PC-9 (cell line): ENCODE data around the gene RETN. TPM values are rescaled to one million over a fixed set of nuclear protein-coding genes. Genes with fewer than 3 reads are reported as not detected.

Source experiments
- BruUV-seq: library from RNA; stranded (reverse); fragments of 400-500 nt; replicated peaks from 2 replicates; lab custom pipeline; 2021; lab: Mats Ljungman, UMichigan
- CTCF ChIA-PET: fragments of 300-600 bp; sonication (Branson Sonifier 250); formaldehyde crosslinking; loops from one replicate; lab custom pipeline; 2022; ENCODE audit warnings: antibody characterized with exemption; lab: Charles Lee
- POLR2A ChIA-PET: fragments of 300-600 bp; sonication (Branson Sonifier 250); formaldehyde crosslinking; loops from one replicate; lab custom pipeline; 2022; ENCODE audit warnings: antibody characterized with exemption; ENCODE audit not compliant: unreplicated experiment; lab: Charles Lee
- DNase-seq, 2 experiments: peaks; one replicate each; pipeline versions ENCODE4 v3.0.0 to v3.0.0-alpha.2; 2015 to 2022; ENCODE audit warnings: mixed read lengths in 1 of 2
- H2AFZ ChIP-seq: fragments of 200-600 bp; sonication (generic); 2 replicates; pipeline ENCODE4 v1.8.1; 2017; ENCODE audit warnings: antibody characterized with exemption
- H3F3A ChIP-seq: fragments of 200-600 bp; sonication (generic); 2 replicates; pipeline ENCODE4 v1.8.1; 2017; ENCODE audit warnings: antibody characterized with exemption, mild to moderate bottlenecking, low read depth; ENCODE audit not compliant: insufficient read depth
- H3K27ac ChIP-seq: fragments of 200-600 bp; sonication (generic); 2 replicates; pipeline ENCODE4 v1.6.1; 2016; ENCODE audit warnings: mixed run types
- H3K27me3 ChIP-seq: fragments of 200-600 bp; sonication (generic); 2 replicates; pipeline ENCODE4 v1.6.1; 2016; ENCODE audit warnings: low read depth, mixed run types; ENCODE audit not compliant: insufficient read depth
- H3K36me3 ChIP-seq: fragments of 200-600 bp; sonication (generic); 2 replicates; pipeline ENCODE4 v1.6.1; 2016; ENCODE audit warnings: low read depth, mixed run types
- H3K4me1 ChIP-seq: fragments of 200-600 bp; sonication (generic); replicated peaks from 2 replicates; pipeline ENCODE4 v1.6.1; 2016; ENCODE audit warnings: mixed run types; ENCODE audit not compliant: insufficient read depth
- H3K4me2 ChIP-seq: fragments of 200-600 bp; sonication (generic); 2 replicates; pipeline ENCODE4 v1.6.1; 2017; ENCODE audit warnings: mixed run types
- H3K4me3 ChIP-seq: fragments of 200-600 bp; sonication (generic); 2 replicates; pipeline ENCODE4 v1.6.1; 2016; ENCODE audit warnings: mixed run types
- H3K79me2 ChIP-seq: fragments of 200-600 bp; sonication (generic); 2 replicates; pipeline ENCODE4 v1.6.1; 2017; ENCODE audit warnings: low read depth, mixed run types
- H3K9me2 ChIP-seq: fragments of 200-600 bp; sonication (generic); 2 replicates; pipeline ENCODE4 v1.8.1; 2017; ENCODE audit warnings: mild to moderate bottlenecking; ENCODE audit not compliant: insufficient read depth
- H3K9me3 ChIP-seq: fragments of 200-600 bp; sonication (generic); 2 replicates; pipeline ENCODE4 v1.8.1; 2016; ENCODE audit warnings: low read depth; ENCODE audit not compliant: insufficient read depth
- H4K20me1 ChIP-seq: fragments of 200-600 bp; sonication (generic); 2 replicates; pipeline ENCODE4 v1.8.1; 2017; ENCODE audit not compliant: insufficient read depth
- EZH2 ChIP-seq: fragments of 200-600 bp; sonication (generic); IDR thresholded peaks from 2 replicates; pipeline ENCODE4 v1.8.0; 2017; ENCODE audit warnings: antibody characterized with exemption, low read depth
- intact Hi-C: fragments of 100-400 bp; cut with micrococcal nuclease; formaldehyde crosslinking; loops from one replicate; pipeline ENCODE4 v1.10.0; 2022; ENCODE audit not compliant: unreplicated experiment
- total RNA-seq: library from RNA; stranded (reverse); gene quantifications from 2 replicates; pipeline ENCODE4 v1.2.3, GENCODE V29; 2021
- TF ChIP-seq, protein P1 (sequence below): fragments of 200-600 bp; sonication (generic); conservative IDR thresholded peaks from 2 replicates; pipeline ENCODE4 v1.6.1; 2017; ENCODE audit warnings: mixed run types, antibody characterized with exemption, mild to moderate bottlenecking, moderate library complexity

Gene RETN
- total RNA-seq, 1 experiment from 2014 or later = not detected

DNA sequence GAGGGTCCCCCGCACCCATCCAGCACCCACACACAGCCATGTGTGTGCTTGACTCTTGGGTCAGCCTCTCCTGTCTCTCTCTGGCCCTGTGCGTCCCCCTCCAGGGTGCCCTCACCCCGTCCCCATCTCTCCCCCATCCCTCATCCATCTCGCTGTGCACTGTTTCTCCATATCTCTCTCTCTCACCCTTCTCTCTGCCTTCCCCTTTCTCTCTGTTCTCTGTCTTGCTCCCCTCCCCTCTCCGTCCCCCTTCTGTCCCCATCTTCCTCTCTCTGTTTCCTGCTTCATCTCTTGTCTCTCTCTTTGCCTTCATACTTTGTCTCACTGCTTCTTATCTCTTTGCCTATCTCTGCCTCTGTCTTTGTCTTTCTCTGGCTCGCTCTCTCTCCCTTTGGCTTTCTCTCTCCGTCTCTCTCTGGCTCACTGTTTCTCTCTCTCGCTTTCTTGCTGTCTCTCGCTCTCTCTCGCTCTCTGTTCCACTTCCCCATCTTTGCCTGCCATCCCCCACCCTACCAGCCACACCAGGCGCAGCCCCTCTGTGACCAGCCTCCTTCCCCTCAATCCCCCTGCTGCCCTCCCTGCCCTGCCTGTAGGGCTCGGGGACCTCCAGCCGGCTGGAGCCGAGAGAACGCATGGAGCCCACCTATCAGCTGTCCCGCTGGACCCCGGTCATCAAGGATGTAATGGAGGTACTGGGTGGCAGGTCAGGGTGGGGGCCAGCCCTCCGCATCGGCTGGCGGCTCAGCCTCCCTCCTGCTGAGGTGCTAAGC, 23.0 kb upstream of the RETN start:
- Histone ChIP-seq H3K9me2 (no peaks in the 10 kb centered on the region), H4K20me1 (0 out of 2 replicates have a peak, but pooled peaks cover 2% of the 10 kb centered on the region), H3K9me3 (no peaks in the 10 kb centered on the region), H3K27ac (no peak overlapping the region), H3K4me1 (no peaks in the 10 kb centered on the region), H2AFZ (no peak overlapping the region), H3K27me3 (no peaks in the 10 kb centered on the region), H3K79me2 (no peaks in the 10 kb centered on the region), H3F3A (peaks cover 25% of the 10 kb centered on the region), H3K4me3 (no peak overlapping the region), H3K4me2 (no peak overlapping the region), H3K36me3 (no peaks in the 10 kb centered on the region)
- POLR2A ChIA-PET = no interaction called here
- no peak for DNase-seq
- CTCF ChIA-PET = no interaction called here
- intact Hi-C loops = no loop called here
- BruUV-seq = no TSS peak
- TF ChIP-seq, protein P1, sequence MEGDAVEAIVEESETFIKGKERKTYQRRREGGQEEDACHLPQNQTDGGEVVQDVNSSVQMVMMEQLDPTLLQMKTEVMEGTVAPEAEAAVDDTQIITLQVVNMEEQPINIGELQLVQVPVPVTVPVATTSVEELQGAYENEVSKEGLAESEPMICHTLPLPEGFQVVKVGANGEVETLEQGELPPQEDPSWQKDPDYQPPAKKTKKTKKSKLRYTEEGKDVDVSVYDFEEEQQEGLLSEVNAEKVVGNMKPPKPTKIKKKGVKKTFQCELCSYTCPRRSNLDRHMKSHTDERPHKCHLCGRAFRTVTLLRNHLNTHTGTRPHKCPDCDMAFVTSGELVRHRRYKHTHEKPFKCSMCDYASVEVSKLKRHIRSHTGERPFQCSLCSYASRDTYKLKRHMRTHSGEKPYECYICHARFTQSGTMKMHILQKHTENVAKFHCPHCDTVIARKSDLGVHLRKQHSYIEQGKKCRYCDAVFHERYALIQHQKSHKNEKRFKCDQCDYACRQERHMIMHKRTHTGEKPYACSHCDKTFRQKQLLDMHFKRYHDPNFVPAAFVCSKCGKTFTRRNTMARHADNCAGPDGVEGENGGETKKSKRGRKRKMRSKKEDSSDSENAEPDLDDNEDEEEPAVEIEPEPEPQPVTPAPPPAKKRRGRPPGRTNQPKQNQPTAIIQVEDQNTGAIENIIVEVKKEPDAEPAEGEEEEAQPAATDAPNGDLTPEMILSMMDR = no peak
- no peak for TF ChIP-seq EZH2

DNA sequence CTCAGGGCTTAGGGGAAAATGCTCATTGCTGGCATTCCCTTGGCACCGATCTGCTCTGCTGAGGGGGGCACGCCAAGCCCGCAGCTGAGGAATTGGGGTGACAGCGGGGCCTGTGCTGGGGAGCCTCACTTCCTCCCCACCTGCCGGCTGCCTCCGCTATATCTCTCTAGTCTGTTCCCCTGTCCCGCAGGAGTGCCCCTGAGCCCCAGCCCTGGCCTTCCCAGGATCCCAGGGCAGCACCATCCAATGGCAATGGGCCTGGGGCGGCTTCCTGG, 22.5 kb upstream of the RETN start:
- H3F3A ChIP-seq = peaks cover 22% of the 10 kb centered on the region
- intact Hi-C loops = no loop called here
- H3K27ac ChIP-seq = no peak overlapping the region
- no peak for TF ChIP-seq EZH2
- TF ChIP-seq, protein P1 = no peak
- no peak overlapping the region for H2AFZ ChIP-seq
- no peaks in the 10 kb centered on the region for H3K9me2 ChIP-seq
- no peaks in the 10 kb centered on the region for H3K79me2 ChIP-seq
- no peak overlapping the region for H3K4me2 ChIP-seq
- H3K36me3 ChIP-seq = no peaks in the 10 kb centered on the region
- CTCF ChIA-PET = no interaction called here
- POLR2A ChIA-PET = no interaction called here
- no peak overlapping the region for H3K4me3 ChIP-seq
- H3K4me1 ChIP-seq = no peaks in the 10 kb centered on the region
- H4K20me1 ChIP-seq = no peaks in the 10 kb centered on the region
- no peaks in the 10 kb centered on the region for H3K27me3 ChIP-seq
- no TSS peak for BruUV-seq
- no peak for DNase-seq
- no peaks in the 10 kb centered on the region for H3K9me3 ChIP-seq

DNA sequence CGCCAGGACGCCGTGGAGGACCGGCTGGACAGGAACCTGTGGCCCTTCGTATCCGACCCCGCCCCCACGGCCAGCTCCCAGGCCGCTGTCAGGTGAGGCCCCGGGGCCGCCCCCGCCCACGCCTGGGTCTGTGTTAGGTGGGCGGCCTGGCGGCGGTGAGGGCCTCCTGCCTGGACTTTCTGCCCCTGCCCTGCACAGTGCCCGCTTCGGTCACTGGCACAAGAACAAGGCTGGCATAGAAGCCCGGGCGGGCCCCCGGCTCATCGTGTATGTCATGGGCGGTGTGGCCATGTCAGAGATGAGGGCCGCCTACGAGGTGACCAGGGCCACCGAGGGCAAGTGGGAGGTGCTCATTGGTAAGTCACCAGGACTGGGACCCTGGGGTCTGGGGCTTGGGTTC, 21.7 kb upstream of the RETN start:
- no peaks in the 10 kb centered on the region for H3K79me2 ChIP-seq
- H4K20me1 ChIP-seq = no peaks in the 10 kb centered on the region
- H3K9me3 ChIP-seq = no peaks in the 10 kb centered on the region
- no peak overlapping the region for H3K27ac ChIP-seq
- no peaks in the 10 kb centered on the region for H3K4me1 ChIP-seq
- H3K27me3 ChIP-seq = no peaks in the 10 kb centered on the region
- ChIA-PET POLR2A (no interaction called here), CTCF (no interaction called here)
- no peak overlapping the region for H3K4me3 ChIP-seq
- intact Hi-C loops = no loop called here
- DNase-seq = no peak
- H2AFZ ChIP-seq = no peak overlapping the region
- H3K9me2 ChIP-seq = no peaks in the 10 kb centered on the region
- BruUV-seq = no TSS peak
- no peaks in the 10 kb centered on the region for H3K36me3 ChIP-seq
- TF ChIP-seq, protein P1 = no peak
- no peak for TF ChIP-seq EZH2
- H3F3A ChIP-seq = peaks cover 22% of the 10 kb centered on the region
- H3K4me2 ChIP-seq = no peak overlapping the region
